Thoracic aorta (tissue), 2 donors: ENCODE measurements around the gene TBRG4. TPM values are rescaled to one million over a fixed set of nuclear protein-coding genes. Genes with fewer than 3 reads are reported as not detected.

Experiments
- ATAC-seq: fragments of 150-250 bp; one replicate; pipeline ENCODE4 v1.8.0; 2017; ENCODE audit warnings: low read depth; ENCODE audit not compliant: insufficient number of reproducible peaks, low FRiP score
- DNase-seq: peaks from one replicate; pipeline ENCODE4 v3.0.0-alpha.2; 2020; ENCODE audit warnings: low spot score
- H3K27ac ChIP-seq, 2 donors: fragments of 200-600 bp; sonication (generic); 1 replicate in 1 of 2; 2 replicates in 1 of 2; pipeline ENCODE4 v1.5.1; 2016; ENCODE audit warnings: mild to moderate bottlenecking in 2 of 2, moderate library complexity in 2 of 2
- H3K27me3 ChIP-seq: fragments of 200-600 bp; sonication (generic); replicated peaks from 2 replicates; pipeline ENCODE4 v1.6.0; 2016; ENCODE audit warnings: mild to moderate bottlenecking; ENCODE audit not compliant: insufficient read depth
- H3K36me3 ChIP-seq: fragments of 200-600 bp; sonication (generic); one replicate; pipeline ENCODE4 v1.5.1; 2016
- H3K4me1 ChIP-seq, 2 donors: fragments of 200-600 bp; sonication (generic); 1 replicate in 1 of 2; 2 replicates in 1 of 2; pipeline versions ENCODE4 v1.5.1 to v1.6.0; 2016; ENCODE audit warnings: low read depth in 2 of 2, mild to moderate bottlenecking in 1 of 2; ENCODE audit not compliant: control insufficient read depth in 1 of 2
- H3K4me3 ChIP-seq: fragments of 200-600 bp; sonication (generic); 2 replicates; pipeline ENCODE4 v1.5.1; 2016; ENCODE audit warnings: mild to moderate bottlenecking
- H3K9me3 ChIP-seq: fragments of 200-600 bp; sonication (generic); 2 replicates; pipeline ENCODE4 v1.5.1; 2016
- total RNA-seq, 2 donors: library from RNA; depleted of rRNA; stranded (reverse); fragments of >200 nt; gene quantifications; one replicate each; pipeline versions ENCODE4 v1.1.0 to v1.2.3, GENCODE V29; 2016
- TF ChIP-seq, protein P1 (sequence below): fragments of 200-600 bp; sonication (generic); IDR thresholded peaks from one replicate; pipeline ENCODE4 v1.5.1; 2019; ENCODE audit warnings: antibody characterized with exemption

TBRG4 gene
- total RNA-seq, 2 donors from 2014 or later, result 47.8 to 67.1 TPM

DNA sequence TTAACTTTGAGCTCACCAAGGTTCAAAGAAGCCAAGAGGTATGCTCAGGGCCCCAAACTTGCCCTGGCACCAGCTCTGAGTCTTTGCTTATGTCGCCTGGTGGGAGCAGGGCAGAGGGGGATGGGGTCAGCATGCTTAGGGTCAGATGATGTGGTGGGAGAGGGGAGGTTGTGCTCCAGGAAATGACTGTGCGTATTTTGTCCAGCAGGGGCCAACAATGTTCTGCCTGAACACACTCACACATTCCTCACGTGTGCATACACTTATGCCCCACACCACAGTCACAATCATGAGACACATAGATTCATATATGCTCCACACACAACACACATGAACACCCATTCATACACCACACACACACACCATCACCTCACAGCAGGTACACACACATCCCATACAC, 41.7 kb upstream of the TBRG4 start:
- H3K4me3 ChIP-seq, result no peak overlapping the region
- H3K27ac ChIP-seq, result no peak overlapping the region
- no peaks in the 10 kb centered on the region for H3K36me3 ChIP-seq
- DNase-seq, result no peak
- H3K4me1 ChIP-seq, result no peaks in the 10 kb centered on the region
- H3K9me3 ChIP-seq, result no peaks in the 10 kb centered on the region
- no peak for ATAC-seq
- no peaks in the 10 kb centered on the region for H3K27me3 ChIP-seq
- TF ChIP-seq, protein P1, sequence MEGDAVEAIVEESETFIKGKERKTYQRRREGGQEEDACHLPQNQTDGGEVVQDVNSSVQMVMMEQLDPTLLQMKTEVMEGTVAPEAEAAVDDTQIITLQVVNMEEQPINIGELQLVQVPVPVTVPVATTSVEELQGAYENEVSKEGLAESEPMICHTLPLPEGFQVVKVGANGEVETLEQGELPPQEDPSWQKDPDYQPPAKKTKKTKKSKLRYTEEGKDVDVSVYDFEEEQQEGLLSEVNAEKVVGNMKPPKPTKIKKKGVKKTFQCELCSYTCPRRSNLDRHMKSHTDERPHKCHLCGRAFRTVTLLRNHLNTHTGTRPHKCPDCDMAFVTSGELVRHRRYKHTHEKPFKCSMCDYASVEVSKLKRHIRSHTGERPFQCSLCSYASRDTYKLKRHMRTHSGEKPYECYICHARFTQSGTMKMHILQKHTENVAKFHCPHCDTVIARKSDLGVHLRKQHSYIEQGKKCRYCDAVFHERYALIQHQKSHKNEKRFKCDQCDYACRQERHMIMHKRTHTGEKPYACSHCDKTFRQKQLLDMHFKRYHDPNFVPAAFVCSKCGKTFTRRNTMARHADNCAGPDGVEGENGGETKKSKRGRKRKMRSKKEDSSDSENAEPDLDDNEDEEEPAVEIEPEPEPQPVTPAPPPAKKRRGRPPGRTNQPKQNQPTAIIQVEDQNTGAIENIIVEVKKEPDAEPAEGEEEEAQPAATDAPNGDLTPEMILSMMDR, result no peak

DNA sequence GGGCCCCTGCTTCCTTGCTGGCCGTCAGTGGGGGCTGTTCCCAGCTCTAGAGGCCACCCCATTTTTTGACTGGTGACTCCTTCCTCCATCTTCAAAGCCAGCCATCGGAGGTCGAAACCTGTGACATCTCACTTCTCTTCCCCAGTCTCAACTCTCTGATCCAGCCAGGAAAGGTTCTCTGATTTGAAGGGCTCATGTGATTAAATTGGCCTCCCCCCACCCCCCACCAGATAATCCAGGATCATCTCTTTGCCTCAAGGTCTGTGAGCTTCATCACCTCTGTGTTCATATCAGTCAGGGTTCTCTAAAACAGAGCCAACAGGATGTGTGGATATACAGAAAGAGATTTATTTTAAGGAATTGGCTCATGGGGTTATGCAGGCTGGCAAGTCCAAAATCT, 40.5 kb upstream of the TBRG4 start:
- H3K27ac ChIP-seq, result no peak overlapping the region
- H3K27me3 ChIP-seq, result no peaks in the 10 kb centered on the region
- TF ChIP-seq, protein P1, result no peak
- no peak overlapping the region for H3K4me3 ChIP-seq
- ATAC-seq, result no peak
- H3K9me3 ChIP-seq, result no peaks in the 10 kb centered on the region
- no peak for DNase-seq
- H3K36me3 ChIP-seq, result no peaks in the 10 kb centered on the region
- no peaks in the 10 kb centered on the region for H3K4me1 ChIP-seq

DNA sequence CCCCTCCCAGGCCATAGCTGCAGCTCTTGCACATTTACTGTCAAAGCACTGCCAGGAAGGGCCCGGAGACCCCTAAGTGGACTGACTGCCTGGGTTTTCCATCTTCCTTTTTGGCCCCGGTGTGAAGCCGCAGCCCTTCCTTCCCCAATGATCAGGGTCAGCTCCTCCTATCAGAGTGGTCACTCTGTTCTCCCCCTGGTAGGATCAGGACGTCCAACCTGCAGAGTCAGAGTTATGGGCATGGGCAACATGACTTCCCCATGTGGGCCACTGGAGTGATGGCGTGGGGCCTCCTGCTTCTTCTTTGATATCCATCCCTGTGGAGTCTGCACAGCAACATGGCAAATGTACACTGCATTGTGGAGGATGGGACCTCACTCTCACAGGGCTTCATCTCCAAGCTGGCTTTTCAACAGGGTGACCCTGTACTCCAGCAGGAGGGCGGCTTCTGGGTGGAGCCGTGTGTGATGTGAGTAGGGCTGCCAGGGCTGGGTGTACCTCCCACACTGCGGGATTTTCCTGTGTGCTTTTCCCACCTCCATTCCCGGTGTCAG, 39.7 kb upstream of the TBRG4 start:
- Histone ChIP-seq H3K27me3 (no peaks in the 10 kb centered on the region), H3K4me3 (no peak overlapping the region), H3K36me3 (no peaks in the 10 kb centered on the region), H3K4me1 (no peaks in the 10 kb centered on the region), H3K9me3 (no peaks in the 10 kb centered on the region), H3K27ac (no peak overlapping the region)
- TF ChIP-seq, protein P1, result no peak
- ATAC-seq (no peak), DNase-seq (no peak)

DNA sequence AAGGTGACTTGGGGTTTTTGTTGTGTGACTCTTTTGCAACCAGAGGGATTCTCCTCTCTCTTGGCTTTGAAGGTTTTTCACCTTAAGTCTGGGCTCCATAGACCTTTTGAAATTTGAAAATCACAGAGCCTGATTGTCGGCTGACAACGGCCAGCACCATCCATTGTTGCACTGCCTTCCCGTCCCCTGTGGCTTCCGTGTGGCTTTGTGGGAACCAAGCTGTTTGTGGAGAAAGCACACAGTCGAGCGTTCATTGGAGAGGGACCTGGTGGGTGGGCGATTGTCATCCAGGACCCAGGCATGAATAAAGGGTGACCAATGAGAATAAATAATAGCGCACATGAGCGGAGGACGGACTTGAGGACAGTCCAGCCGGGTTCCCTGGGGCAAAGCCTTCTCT, 38.7 kb upstream of the TBRG4 start:
- ATAC-seq (no peak), DNase-seq (no peak)

DNA sequence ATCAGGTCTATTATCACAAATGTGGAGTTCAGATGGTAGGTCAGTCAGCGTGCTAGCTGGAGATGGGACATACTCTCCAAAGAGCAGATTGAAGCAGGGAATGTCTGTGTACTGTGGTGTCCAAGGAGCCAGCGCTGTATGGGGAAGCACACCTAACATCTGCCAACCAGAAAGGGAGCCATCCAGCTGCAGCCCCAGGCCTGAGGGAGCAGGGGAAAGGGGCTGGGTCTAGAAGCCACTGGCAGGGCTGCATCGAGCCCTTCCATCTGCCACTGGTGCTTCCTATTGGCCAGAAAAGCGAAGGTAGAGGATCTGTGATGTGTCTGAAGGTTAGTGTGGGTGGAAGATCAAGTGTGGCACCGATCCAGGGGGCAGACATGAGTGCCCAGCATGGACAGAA, 38.1 kb upstream of the TBRG4 start:
- DNase-seq (no peak), ATAC-seq (no peak)
- H3K9me3 ChIP-seq, result no peaks in the 10 kb centered on the region
- no peaks in the 10 kb centered on the region for H3K36me3 ChIP-seq
- H3K27ac ChIP-seq, result no peak overlapping the region
- TF ChIP-seq, protein P1, result no peak
- no peaks in the 10 kb centered on the region for H3K4me1 ChIP-seq
- no peaks in the 10 kb centered on the region for H3K27me3 ChIP-seq
- no peak overlapping the region for H3K4me3 ChIP-seq

More for the DNA sequence above, 38.7 kb upstream of the TBRG4 start:
- Histone ChIP-seq H3K9me3 (no peaks in the 10 kb centered on the region), H3K4me3 (no peak overlapping the region), H3K27me3 (no peaks in the 10 kb centered on the region), H3K27ac (no peak overlapping the region), H3K4me1 (no peaks in the 10 kb centered on the region), H3K36me3 (no peaks in the 10 kb centered on the region)
- TF ChIP-seq, protein P1, result no peak
